HG02852 (cell line): ENCODE measurements around the gene SIRT7.
"Not testable (repeated sequence)": the region's sequence is repeated elsewhere in the genome, so short reads cannot be mapped to it uniquely, and the experiment has no call there.

Source experiments
- ATAC-seq: cut with Tn5 transposase; IDR thresholded peaks from one replicate; pipeline ENCODE4 v1.9.1; 2021; ENCODE audit warnings: mild to moderate bottlenecking, moderate library complexity; ENCODE audit not compliant: unreplicated experiment

The SIRT7 gene

DNA sequence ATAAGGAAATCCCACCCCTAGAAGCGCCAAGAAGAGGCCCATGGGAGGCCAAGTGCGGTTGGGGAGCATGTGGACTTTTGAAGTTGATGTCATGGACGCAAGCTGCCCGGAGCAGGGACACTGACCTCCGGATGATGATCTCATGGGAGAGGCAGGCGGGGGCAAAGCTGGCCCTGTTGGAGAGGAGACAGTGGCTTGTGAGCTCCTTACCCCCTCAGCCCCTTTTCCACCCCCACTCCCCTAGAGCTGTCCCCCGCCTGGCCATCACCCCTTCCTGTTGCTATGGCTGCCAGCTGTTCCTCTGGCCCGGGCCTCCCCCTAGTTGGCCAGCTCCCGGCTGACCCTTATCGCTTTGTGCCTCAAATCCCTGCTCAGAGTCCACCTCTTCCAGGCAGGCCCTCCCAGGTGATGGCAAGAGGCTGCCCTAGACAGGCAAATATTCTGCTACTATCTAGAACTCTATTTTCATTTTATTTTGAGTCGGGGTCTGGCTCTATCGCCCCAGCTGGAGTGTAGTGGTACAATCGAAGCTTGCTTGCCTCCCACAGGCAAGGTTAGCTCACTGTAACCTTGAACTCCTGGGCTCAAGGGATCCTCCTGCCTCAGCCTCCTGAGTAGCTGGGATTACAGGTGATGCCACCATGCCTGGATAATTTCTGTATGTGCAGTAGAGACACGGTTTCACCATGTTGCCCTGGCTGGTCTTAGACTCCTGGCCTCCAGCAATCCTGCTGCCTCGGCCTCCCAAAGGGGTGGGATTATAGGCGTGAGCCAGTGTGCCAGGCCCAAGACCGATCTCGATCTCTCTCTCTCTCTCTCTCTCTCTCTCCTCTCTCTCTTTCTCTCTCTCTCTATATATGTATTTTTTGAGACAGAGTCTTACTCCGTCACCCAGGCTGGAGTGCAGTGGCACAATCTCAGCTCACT is 36.4 kb upstream of the SIRT7 start:
- no peak for ATAC-seq

DNA sequence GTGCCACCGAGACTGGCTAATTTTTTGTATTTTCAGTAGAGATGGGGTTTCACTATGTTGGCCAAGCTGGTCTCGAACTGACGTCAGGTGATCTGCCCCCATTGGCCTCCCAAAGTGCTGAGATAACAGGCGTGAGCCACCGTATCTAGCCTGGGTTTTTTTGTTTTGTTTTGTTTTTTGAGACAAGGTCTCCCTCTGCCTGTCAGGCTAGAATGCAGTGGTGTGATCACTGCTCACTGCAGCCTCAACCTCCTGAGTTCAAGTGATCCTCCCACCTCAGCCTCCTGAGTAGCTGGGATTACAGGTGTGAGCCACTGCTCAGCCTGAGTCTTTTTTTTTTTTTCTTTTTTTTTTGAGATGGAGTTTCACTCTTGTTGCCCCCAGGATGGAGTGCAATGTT is 35.5 kb upstream of the SIRT7 start:
- ATAC-seq, result not testable (repeated sequence)

DNA sequence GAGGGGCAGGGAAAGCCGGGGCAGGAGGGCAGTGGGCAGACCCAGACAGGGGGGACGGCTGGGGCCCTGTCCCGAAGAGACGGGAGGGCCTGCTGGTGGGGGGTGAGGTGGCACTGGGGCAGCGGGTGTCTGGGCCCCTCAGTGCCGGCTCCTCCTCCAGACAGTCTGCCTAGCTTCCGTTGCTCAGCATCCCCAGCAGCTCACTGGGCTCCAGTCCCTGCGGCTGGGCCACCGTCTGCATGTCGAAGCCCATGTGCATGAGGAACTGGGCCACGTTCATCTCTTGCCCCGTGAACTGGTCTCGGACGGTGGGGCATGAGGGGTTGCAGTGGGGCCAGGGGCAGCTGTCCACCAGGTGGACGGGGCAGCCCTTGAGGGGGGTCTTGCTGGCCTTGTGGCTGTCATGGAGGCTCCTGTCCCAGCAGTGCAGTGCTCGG is 34.8 kb upstream of the SIRT7 start:
- no peak for ATAC-seq

DNA sequence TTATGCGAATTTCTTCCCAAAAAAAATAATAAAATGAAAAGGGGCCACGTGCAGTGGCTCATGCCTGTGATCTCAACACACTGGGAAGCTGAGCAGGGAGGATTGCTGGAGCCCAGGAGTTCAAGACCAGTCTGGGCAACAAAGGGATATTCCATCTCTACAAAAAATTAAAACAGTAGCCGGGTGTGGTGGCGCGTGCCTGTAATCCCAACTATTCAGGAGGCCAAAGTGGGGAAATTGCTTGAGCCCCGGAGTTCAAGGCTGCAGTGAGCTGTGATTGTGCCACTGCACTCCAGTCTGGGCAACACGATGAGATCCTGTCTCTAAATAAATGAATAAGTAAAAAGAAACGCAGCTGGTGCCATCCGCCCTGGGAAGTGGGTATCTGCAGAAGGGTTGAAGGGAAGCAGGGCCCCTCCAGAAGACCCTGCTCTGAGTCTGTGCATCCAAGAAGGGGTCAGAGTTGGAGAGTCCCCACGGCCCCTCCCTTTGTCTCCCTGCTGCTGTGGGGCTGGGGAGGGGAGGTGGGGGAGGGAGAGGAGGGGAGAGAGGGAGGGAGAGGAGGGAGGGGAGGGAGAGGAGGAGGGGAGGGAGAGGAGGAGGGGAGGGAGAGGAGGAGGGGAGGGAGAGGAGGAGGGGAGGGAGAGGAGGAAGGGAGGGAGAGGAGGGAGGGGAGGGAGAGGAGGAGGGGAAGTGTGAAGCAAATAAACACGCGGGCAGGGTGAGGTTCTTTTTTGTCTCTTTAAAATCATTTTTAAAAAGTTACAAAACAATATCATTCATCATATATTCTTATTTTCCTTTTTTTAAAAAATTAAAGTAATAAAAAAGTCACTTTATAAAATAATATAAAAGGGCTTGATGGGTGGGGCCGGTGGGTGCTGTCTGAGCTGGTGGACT is 34.1 kb upstream of the SIRT7 start:
- no peak for ATAC-seq

DNA sequence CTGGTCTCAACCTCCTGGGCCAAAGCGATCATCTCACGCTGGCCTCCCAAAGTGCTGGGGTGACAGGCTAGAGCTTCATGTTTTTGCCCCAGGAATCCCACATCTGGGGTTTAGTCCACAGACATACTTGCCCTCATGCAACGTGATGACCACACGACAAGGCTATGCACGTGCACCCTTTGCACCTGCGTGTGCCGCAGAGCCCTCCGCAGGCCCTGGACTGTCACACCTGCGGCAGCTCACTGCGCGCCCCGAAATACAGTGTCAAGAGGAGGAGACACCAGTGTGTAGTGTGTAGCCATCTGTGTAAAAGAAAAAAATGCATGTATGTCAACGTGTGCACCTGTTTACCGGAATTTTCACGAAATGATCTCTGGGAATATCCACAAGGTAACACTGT is 32.5 kb upstream of the SIRT7 start:
- ATAC-seq, result no peak

DNA sequence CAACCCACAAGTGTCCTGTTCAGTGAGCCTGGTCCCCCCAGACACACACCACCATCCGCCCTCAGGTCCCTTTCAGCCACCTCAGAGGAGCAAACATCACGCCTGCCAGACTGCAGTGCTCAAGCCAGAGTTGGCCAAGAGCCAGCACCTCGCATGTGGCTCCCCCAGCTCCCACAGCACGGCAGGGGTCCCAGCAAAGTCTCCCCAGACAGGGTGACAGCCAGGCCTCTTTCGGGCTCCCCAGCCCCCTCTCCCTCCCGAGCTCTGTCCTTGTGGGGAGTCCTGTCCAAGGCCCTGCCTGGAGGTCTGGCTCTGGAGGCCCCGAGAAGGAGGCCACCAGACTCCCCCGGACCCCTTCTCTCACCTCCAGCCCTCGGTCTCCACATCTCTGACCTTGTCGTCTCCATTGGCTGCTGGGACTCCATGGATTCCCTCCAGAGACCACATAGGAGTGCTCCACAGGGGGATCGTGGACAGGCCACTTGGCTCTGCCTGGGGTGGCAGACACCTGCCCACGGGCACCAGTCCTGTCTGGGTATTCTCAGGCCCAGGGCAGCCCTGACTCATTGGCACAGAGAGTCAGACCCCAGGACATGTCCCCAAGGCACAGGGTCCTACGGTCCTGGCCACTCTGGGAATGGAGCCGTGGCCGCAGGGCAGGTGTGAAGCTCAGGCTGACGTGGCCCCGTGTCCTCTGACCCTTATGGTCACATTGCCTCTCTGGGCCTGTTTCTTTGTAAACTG is 30.8 kb upstream of the SIRT7 start:
- no peak for ATAC-seq

DNA sequence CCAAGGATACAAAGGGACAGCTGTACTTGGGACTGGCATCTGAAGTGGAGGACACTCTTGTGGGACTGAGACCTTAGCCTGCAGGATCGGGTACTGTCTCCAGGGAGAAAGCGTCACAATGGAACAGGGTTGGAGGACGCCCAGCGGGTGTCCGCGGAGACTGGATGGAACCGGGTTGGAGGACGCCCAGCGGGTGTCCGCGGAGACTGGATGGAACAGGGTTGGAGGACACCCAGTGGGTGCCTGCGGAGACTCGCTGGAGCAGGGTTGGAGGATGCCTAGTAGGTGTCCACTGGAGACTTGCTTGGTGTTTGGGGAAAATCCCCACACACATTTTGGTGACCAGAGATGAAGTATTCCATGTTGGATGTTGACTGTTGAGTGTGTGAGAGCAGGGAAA is 29.2 kb upstream of the SIRT7 start, which contains the start of gene MYADML2:
TSS of gene MYADML2 (minus strand) at position 45 of the 400 bp plus-strand sequence. CDS start 5,492 bp downstream, outside the sequence.
- no peak for ATAC-seq

DNA sequence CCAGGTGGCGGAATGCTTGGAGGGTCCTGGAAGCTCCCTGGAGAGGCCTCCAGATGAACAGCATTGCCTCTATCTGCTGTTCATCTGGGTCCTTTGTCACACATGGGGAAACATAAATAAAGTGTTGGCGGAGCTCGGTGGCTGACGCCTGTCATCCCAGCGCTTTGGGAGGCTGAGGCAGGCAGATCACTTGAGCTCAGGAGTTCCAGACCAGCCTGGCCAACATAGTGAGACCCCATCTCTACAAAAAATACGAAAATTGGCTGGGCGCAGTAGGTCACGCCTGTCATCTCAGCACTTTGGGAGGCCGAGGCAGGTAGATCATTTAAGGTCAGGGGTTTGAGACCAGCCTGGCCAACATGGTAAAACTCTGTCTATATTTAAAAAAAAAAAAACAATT is 26.9 kb upstream of the SIRT7 start:
- no peak for ATAC-seq

DNA sequence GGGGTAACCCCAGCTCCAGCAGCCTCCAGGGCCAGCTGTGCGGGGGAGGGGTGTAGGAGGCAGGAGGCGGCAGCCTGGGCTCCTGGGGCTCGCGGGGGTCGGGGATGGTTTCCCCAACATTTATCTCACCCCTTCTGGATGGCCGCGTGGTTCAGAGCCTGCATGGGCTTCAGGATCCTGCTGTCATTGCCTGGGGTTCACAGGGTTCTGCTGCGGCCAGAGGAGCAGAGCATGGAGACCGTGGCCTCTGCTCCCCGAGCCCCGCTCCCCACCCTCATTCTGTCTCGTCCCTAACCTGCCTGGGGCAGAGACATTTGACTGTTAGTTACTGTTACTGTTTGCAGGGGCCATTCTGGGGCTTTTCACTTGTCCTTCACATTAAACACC is 24.2 kb upstream of the SIRT7 start:
- no peak for ATAC-seq

DNA sequence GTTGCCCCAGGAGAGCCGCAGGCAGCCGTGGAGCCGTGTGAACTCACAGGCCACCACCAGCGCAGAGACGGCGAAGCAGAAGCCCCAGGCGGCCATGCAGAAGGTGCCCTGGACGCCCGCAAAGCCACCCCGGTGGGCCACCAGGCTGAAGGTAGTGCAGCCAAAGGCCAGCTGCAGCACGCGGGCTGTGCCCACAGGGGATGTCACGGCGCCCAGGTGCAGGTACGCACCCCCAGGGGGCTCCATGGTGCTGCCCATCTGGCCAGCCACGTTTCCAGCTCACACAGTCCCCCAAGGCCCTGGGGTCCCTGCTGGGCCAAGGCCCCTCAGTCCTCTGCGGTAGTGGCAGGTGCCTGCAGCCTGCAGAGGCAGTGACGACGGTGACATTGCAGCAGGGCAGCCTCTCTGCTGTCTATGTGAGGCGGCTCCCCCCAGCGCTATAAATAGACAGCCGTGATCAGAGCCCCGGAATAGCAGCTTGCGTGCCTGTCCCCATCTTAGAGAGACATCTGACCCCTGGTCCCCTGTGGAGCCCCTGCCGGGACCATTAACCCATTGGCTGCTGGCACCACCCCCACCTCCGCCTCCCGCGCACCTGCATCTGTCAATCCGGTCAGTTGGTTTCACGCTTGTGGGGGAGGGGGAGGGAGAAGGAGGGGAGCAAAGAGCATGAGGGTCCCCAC is 23.6 kb upstream of the SIRT7 start:
- no peak for ATAC-seq

DNA sequence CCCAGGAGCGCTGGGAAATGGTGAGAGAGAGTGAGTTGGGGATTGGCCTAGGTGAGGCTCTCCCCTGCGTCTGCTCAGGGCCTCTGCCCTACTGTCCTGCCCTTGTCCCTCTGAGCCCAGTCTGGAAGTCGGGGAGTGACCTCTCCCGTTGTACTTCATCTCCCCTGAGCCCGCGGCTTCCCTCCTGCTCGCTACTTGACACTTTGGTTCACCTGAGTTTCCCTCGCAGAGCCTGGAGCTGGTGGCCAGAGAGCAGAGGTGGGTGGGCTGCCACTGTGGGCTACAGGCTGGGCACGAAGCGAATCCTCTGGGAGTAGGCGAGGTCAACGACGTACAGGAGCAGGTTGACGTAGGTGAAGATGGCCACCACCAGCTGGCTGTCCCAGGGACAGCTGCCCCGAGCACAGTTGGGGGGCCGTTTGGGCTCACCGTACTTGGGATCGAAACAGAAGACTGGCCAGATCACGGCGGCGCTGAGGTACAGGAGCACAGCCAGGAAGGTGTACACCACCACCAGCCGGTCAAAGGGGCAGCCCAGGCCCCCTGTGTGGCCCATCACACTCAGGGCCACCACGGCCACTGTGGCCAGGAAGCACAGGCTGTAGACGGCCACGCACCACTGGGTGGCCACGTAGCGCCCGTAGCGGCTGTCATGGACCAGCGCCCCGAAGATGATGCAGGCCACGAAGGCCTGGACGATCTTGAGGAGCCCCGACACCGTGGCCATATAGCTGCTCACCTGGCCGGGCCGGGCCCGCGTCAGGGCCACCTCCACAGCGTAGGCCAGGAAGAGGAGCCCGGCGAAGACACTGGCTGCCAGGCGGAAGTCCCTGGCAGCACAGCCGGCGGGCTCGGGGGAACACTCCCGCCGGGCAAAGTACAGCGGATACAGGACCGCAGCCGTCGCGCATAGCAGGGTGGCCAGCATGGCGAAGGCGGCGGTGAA is 22.8 kb upstream of the SIRT7 start:
- ATAC-seq, result no peak

DNA sequence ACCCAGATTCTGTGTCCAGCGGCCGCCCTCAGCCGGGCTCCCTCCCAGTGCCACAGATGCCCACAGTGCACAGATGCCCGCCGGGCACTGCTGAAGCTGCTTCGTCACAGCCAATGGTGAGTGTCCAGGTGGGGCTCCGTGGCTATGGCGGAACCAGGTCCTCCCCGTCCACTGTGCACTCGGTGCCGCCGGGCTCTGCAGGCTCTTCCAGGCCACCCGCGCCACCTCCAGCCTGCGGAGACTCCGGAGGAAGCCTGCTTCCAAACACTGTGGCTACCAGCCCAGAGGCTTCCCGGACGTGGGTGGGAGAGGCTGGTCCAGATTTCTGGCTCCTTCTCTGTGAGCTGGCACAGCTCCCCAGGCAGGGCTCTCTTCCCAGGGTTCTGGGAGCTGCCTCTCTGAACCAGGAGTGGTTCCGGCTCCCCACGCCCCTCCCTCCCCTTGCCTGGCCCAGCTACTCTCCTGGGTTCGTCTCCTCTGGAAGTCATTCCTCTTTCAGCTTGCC is 22.0 kb upstream of the SIRT7 start:
- ATAC-seq, result no peak

DNA sequence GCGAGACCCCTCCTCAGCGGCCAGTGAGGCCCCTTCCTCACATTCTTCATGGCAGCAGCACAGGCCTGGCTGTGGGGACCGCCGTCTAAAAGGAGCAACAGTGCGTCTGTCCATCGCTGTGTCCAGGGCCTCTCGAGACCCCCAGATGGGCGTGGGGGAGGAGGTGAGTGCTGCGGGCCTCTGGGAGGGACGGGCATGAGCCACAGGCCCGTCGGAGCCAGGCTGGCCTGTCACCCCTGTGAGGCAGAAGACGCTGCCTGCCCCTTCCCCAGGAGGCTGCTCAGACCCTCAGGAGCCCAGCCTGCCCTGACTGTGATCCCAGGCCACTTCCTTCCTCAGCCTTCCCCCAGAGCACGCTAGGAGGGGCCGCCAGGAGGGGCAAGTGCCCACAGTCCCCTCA is 21.2 kb upstream of the SIRT7 start:
- no peak for ATAC-seq

DNA sequence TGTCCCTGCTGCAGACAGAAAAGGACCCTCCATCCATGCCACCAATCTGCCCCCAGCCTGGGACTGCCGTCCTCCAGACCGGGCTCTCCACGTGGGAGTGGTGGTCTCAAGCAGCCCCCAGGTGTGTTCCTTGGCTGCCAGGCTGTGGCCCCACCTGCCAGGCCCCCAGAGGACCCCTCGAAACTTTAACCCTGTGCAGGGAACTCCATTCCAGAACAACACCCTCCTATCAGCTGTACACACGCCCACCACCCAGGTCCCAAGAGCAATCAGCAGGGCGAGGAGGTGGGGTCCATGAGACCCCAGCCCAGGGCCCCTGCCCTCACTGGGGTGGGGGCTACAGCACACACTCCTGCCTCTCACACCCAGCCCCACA is 17.7 kb upstream of the SIRT7 start:
- ATAC-seq, result no peak

DNA sequence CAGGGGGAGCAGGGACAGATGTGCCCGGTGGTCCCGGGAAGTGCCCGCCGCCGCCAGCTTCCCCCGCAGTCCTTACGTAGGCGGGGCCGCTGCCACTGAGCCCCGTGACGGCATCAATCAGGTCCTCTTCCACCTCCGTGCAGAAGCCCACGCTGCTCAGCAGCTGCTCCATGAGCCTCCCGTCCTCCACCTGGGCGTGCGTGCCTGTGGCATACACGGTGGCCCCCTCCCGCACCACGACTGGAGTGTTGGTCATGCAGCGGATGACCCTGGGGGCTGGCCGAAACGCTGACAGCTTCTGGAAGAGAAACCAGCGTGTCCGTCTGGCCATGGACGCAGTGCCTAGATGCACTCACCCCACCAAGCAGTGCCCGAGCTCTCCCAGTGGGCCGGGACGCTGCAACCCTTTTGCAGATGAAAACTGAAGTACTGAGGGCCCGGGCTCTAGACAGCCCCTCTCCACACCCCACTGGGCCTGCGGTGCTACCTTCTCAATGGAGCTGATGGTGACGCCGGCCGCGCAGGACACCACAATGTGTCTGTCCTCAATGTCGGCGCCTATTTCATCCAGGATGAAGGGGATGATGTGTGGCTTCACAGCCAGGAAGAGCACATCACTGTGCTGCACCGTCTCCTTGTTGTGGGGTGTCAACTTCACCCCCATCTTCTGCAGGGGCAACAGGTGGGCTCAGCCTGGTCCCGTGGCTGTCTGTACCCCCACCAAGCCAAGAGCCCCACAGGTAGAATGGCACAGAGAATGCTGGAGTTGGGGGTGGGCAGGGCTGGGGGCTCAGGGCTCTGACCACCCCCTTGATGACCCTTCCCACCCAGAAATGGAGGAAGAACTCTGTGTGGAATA is 17.1 kb upstream of the SIRT7 start:
- no peak for ATAC-seq

DNA sequence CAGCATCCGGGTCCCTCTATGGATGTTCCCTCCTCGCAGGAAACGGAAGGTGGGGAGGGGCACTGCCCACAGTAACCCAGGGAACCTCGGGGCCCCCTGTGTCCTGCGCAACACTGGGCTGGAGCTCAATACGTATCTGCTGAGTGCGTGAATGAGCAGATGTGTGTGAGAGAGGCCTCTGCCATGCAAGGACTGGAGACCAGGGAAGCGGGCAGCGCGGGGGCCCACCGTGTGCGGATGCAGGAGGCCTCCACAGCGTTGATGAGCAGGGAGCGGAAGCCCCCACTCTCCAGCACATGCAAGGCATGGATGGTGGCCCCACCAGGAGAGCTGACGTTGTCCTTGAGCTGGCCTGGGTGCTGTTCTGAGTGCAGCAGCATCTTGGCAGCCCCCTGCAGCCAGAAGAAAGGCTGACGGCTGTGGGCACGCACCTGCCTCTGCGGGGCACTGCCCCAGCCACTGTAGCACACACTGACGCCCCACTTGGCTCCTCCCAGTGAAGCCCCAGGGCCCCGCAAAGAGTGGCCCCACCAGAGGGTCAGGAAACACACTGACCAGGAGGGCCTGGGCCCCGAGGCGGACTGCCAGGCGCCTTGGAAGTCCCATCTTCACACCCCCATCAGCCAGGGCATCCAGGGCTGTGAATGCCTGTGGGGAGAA is 16.3 kb upstream of the SIRT7 start:
- ATAC-seq, result no peak

DNA sequence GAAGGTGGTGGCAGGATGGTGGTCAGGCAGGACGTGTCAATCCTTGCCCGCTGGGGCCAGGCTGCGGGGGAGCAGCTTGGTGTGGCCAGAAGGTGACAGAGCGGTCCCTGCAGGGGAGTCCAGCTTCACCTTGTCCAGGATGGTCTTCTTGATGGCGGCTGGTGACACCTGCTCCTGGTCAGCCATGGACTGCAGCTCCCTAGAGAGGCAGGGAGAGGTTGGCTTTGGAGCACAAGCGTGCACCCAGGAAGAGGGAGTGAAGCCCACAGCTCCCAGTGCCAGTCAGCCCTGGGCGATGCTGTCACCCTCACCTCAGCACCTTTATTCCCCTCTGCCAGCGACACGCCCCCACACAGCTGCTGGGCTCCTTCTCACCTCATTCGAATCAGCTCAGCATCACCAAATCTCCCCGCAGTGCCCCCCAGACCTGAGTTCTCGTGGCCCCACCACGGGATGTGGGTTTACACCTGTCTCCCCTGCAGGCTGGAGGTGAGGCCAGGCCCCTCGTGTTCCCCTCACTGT is 15.3 kb upstream of the SIRT7 start:
- no peak for ATAC-seq
